HUES64 (cell line): ENCODE data around the gene PRR12.
A peak's percentile ranks its signal among the peaks of the same experiment; 100 is the strongest.

ENCODE experiments used
- H3K27ac ChIP-seq: 2 replicates; pipeline ENCODE4 v1.7.0; 2013; ENCODE audit warnings: low read depth, low read length, inconsistent platforms
- H3K27me3 ChIP-seq: 2 replicates; pipeline ENCODE4 v1.6.1; 2013; ENCODE audit warnings: mild to moderate bottlenecking, low read length; ENCODE audit not compliant: insufficient read depth
- H3K36me3 ChIP-seq: 2 replicates; pipeline ENCODE4 v1.6.1; 2013; ENCODE audit warnings: mild to moderate bottlenecking, low read length; ENCODE audit not compliant: insufficient read depth
- H3K4me1 ChIP-seq: 2 replicates; pipeline ENCODE4 v1.6.1; 2013; ENCODE audit warnings: mild to moderate bottlenecking, low read length, moderate library complexity; ENCODE audit not compliant: insufficient read depth
- H3K4me3 ChIP-seq: 2 replicates; pipeline ENCODE4 v1.5.1; 2013; ENCODE audit warnings: mild to moderate bottlenecking, low read length, moderate library complexity
- H3K9ac ChIP-seq: 2 replicates; pipeline ENCODE4 v1.6.1; 2013; ENCODE audit warnings: mild to moderate bottlenecking, low read depth, low read length
- H3K9me3 ChIP-seq: 2 replicates; pipeline ENCODE4 v1.6.1; 2013; ENCODE audit warnings: low read depth, low read length; ENCODE audit not compliant: insufficient read depth
- WGBS: fragments of 150-250, 120-280 bp; methylation state at CpG from one replicate; pipeline ENCODE4 v1.1.7; 2013; ENCODE audit warnings: missing lambda C conversion rate; 5-methylcytosine and 5-hydroxymethylcytosine counted together

PRR12 gene

DNA sequence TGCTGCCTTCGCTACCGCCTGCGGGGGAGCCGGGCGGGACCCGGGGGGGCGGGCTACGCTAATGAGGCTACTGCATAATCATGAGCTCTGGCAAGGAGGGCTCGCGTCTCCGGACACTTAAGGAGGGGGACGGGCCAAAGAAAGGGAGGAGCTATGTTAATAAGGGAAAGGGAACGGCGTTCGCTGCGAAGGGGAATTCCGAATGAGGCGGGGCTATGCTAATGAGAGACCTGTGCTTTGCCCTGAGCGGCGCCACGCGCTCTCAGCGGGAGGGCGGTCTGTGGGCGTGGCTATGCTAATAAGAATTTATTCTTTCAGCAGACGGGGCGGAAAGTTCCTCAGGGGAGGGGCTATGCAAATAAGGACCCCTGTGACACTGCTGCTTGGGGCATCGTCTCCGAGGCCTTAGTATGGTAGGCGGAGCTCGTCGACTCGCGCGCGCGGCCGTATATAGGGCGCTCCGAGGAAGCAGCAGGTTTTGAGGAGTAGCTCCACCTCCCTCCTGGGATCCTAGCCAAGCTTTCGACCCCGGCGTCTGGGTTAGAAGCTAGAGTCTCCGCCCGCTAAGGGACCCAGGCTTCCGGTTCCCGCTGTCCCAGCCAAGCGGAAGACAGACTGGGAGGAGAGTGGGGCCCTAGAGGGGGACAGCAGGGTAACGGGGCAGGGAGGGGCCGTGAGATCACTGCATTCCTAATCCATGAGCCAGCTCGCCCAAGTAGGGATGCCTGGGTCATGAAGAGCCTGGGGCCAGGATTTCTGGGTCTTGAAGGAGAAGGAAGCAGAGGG, 49.3 kb downstream of the PRR12 start, which contains the start of gene RRAS:
Gene RRAS (minus strand): TSS at position 31 of the 786 bp plus-strand sequence. CDS start 45 bp downstream, outside the sequence.
- peak within 1 kb of the TSS; percentile 96 for H3K9ac ChIP-seq
- H3K4me1 ChIP-seq = peaks cover 13% of the 10 kb centered on the region
- peak within 1 kb of the TSS; percentile 68 for H3K4me3 ChIP-seq
- no peaks in the 10 kb centered on the region for H3K9me3 ChIP-seq
- peak within 1 kb of the TSS; percentile 98 for H3K27ac ChIP-seq
- no peaks in the 10 kb centered on the region for H3K27me3 ChIP-seq
- WGBS = under 1% methylated on average over 51 of the region's 51 CpGs
- H3K36me3 ChIP-seq = peaks cover 7% of the 10 kb centered on the region; the same call in 1 of the 2 replicates

DNA sequence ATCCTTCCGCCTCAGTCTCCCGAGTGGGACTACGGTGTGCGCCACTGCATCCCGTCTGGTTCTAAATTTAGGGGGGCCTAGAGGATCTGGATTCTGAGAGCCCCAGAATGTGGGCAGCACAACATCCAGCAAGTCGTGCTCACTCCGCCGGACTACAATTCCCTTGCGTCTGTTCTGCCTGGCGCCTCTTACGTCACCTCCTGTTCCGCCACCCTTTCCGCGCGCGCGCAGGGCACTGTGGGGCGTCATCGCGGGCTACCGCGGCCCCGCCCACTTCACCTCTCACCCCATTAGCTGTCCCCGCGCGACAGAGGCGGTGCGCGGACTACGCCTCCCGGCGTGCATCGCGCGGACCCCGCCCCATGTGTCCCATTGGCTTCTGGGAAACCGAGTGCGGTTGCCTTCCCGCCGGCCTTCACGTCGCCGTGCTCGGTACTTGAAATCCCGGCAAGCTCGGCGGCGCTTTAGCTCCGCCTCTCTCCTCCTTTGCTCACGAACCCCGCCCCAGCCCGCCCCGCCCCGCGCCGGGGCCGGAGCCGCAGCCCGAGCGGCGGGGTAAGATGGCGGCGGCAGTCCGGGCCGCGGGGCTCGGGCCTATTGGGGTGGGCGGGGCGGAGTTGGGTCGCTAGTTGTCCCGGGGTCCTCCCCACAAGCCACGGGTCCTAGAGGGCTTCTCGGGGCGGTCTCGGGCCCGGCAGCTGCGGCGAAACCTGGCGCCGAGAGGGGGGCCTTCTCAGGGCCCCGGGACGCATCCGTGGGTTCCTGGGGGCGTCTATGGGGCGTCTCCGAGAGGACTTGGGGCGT, 50.9 kb downstream of the PRR12 start, which contains the start of gene SCAF1:
Gene SCAF1 (plus strand): TSS at position 522 of the 804 bp plus-strand sequence. CDS start 2,818 bp downstream, outside the sequence.
- peaks cover 13% of the 10 kb centered on the region for H3K4me1 ChIP-seq

GRCh38 chr19:49642492-49643035, 51.6 kb downstream of the PRR12 start:
- peak overlapping the region; percentile 94 for H3K9ac ChIP-seq
- H3K36me3 ChIP-seq = peaks cover 28% of the 10 kb centered on the region
- 12% methylated on average over 5 of the region's 5 CpGs for WGBS
- peak overlapping the region; percentile 76 for H3K4me3 ChIP-seq
- H3K27ac ChIP-seq = peak overlapping the region; percentile 86
- H3K4me1 ChIP-seq = peaks cover 13% of the 10 kb centered on the region
- no peaks in the 10 kb centered on the region for H3K27me3 ChIP-seq
- H3K9me3 ChIP-seq = no peaks in the 10 kb centered on the region

More for the DNA sequence above, 50.9 kb downstream of the PRR12 start, which contains the start of gene SCAF1:
- Histone ChIP-seq H3K9ac (peak within 1 kb of the TSS; percentile 96), H3K36me3 (peaks cover 21% of the 10 kb centered on the region), H3K4me3 (peak within 1 kb of the TSS; percentile 76), H3K27me3 (no peaks in the 10 kb centered on the region), H3K9me3 (no peaks in the 10 kb centered on the region), H3K27ac (peak within 1 kb of the TSS; percentile 98)
- under 1% methylated on average over 87 of the region's 87 CpGs for WGBS

GRCh38 chr19:49643466-49643865, 52.5 kb downstream of the PRR12 start:
- Histone ChIP-seq H3K4me1 (peaks cover 11% of the 10 kb centered on the region), H3K9ac (no peak overlapping the region), H3K36me3 (peaks cover 35% of the 10 kb centered on the region), H3K4me3 (peak overlapping the region; percentile 76), H3K27ac (no peak overlapping the region), H3K9me3 (no peaks in the 10 kb centered on the region), H3K27me3 (no peaks in the 10 kb centered on the region)
- WGBS = 91% methylated on average over 2 of the region's 2 CpGs

DNA sequence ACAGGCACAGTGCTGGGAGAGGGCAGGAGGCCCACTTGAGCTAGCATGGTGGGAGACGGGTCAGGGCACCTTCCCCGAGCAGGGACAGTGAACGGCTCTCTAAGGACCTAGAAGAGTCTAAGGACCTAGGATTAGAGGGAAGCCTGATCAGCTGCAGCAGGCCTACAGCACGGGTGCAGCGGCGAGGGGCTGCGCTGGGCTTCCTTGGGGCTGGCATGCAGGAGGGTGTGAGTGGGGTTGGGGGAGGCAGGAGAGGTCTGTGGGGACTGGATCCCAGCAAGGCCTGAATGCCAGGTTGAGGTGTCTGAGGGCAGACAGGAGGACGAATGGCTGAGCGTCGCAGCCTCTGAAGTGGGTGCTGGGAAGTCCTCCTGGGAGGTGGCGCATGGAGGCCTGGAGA, 54.6 kb downstream of the PRR12 start:
- Histone ChIP-seq H3K4me3 (no peak overlapping the region), H3K9me3 (no peaks in the 10 kb centered on the region), H3K27ac (no peak overlapping the region), H3K27me3 (no peaks in the 10 kb centered on the region), H3K4me1 (peaks cover 8% of the 10 kb centered on the region), H3K9ac (no peak overlapping the region), H3K36me3 (peaks cover 53% of the 10 kb centered on the region)
- 97% methylated on average over 11 of the region's 11 CpGs for WGBS

- peaks cover 8% of the 10 kb centered on the region for H3K4me1 ChIP-seq
- no peaks in the 10 kb centered on the region for H3K27me3 ChIP-seq
- no peak overlapping the region for H3K4me3 ChIP-seq
- no peak overlapping the region for H3K27ac ChIP-seq
- WGBS = 95% methylated on average over 13 of the region's 13 CpGs
- no peak overlapping the region for H3K9ac ChIP-seq
- peaks cover 54% of the 10 kb centered on the region for H3K36me3 ChIP-seq
- no peaks in the 10 kb centered on the region for H3K9me3 ChIP-seq
Observed at GRCh38 chr19:49645995-49646394, 55.0 kb downstream of the PRR12 start.

DNA sequence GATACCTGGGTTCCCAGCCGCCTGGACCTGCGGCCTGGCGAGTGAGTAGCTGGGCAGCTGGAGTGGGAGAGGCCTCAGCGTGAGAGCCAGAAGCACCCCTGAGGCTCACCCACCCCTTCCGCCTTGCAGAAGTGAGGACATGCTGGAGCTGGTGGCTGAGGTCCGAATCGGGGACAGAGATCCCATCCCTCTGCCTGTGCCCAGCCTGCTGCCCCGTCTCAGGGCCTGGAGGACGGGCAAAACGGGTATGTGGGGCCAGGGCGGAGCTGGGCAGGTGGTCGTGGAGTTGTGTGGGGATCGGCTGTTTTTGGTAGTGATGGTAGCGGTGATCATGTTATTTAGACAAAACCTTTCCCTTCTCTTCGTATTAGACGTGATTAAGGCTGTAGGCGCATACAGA, 55.6 kb downstream of the PRR12 start:
- H3K27me3 ChIP-seq = no peaks in the 10 kb centered on the region
- WGBS = 94% methylated on average over 17 of the region's 17 CpGs
- no peak overlapping the region for H3K4me3 ChIP-seq
- peaks cover 8% of the 10 kb centered on the region for H3K4me1 ChIP-seq
- no peak overlapping the region for H3K9ac ChIP-seq
- peaks cover 59% of the 10 kb centered on the region for H3K36me3 ChIP-seq
- H3K9me3 ChIP-seq = no peaks in the 10 kb centered on the region
- no peak overlapping the region for H3K27ac ChIP-seq

DNA sequence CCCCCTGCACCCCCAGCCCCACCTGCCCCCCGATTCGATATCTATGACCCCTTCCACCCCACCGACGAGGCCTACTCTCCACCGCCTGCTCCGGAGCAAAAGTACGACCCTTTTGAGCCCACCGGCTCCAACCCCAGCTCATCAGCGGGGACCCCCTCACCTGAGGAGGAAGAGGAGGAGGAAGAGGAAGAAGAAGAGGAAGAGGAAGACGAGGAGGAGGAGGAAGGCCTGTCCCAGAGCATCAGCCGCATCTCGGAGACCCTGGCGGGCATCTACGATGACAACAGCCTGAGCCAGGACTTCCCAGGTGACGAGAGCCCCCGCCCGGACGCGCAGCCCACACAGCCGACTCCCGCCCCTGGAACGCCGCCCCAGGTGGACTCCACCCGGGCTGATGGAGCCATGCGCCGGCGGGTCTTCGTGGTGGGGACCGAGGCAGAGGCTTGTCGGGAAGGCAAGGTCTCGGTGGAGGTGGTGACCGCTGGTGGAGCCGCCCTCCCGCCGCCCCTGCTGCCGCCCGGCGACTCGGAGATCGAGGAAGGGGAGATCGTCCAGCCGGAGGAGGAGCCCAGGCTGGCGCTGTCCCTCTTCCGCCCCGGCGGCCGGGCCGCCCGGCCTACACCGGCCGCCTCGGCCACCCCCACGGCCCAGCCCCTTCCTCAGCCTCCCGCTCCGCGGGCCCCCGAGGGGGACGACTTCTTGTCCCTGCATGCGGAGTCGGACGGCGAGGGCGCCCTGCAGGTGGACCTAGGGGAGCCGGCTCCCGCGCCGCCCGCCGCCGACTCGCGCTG, 60.2 kb downstream of the PRR12 start:
- Histone ChIP-seq H3K4me1 (no peaks in the 10 kb centered on the region), H3K9me3 (no peaks in the 10 kb centered on the region), H3K27ac (no peak overlapping the region), H3K36me3 (peaks cover 82% of the 10 kb centered on the region), H3K9ac (no peak overlapping the region), H3K4me3 (no peak overlapping the region), H3K27me3 (no peaks in the 10 kb centered on the region)
- WGBS = 96% methylated on average over 72 of the region's 72 CpGs

DNA sequence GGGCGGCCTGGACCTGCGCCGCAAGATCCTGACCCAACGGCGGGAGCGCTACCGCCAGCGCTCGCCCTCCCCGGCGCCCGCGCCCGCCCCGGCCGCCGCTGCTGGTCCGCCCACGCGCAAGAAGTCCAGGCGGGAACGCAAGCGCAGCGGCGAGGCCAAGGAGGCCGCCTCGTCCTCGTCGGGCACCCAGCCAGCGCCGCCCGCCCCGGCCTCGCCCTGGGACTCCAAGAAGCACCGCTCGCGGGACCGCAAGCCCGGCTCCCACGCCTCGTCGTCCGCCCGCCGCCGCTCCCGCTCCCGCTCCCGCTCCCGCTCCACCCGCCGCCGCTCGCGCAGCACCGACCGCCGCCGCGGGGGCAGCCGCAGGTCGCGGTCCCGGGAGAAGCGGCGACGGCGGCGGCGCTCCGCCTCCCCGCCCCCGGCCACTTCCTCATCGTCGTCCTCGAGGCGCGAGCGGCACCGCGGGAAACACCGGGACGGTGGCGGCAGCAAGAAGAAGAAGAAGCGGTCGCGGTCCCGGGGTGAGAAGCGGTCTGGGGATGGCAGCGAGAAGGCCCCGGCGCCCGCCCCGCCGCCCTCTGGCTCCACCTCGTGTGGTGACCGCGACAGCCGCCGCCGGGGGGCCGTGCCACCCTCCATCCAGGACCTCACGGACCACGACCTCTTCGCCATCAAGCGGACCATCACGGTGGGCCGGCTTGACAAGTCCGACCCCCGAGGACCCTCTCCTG, 61.0 kb downstream of the PRR12 start:
- 97% methylated on average over 110 of the region's 110 CpGs for WGBS
- Histone ChIP-seq H3K4me1 (no peaks in the 10 kb centered on the region), H3K27me3 (no peaks in the 10 kb centered on the region), H3K36me3 (peaks cover 82% of the 10 kb centered on the region), H3K4me3 (no peak overlapping the region), H3K9ac (no peak overlapping the region), H3K9me3 (no peaks in the 10 kb centered on the region), H3K27ac (no peak overlapping the region)
